HFF-Myc (cell line): ENCODE data around the gene SMIM31.

Experiments used
- DNase-seq: peaks from one replicate; pipeline ENCODE4 v3.0.0-alpha.2; 2011; ENCODE audit warnings: low read depth; ENCODE audit errors: extremely low read depth
- H3K4me3 ChIP-seq: replicated peaks from 2 replicates; pipeline ENCODE4 v1.5.1; 2011; ENCODE audit warnings: low read depth, mild to moderate bottlenecking, control low read depth, low read length
- CTCF ChIP-seq: IDR thresholded peaks from 2 replicates; pipeline ENCODE4 v1.5.1; 2012; ENCODE audit warnings: mild to moderate bottlenecking, low read depth, low read length, control low read depth; ENCODE audit errors: missing control alignments

The SMIM31 gene

GRCh38 chr4:164819366-164819765, 65.4 kb downstream of the SMIM31 start:
- TF ChIP-seq CTCF, result no peak
- no peak for DNase-seq
- H3K4me3 ChIP-seq, result no peak overlapping the region

- no peak for TF ChIP-seq CTCF
- no peak for DNase-seq
- no peak overlapping the region for H3K4me3 ChIP-seq
Measured at GRCh38 chr4:164821711-164822110, 67.8 kb downstream of the SMIM31 start.

GRCh38 chr4:164824581-164824980, 70.7 kb downstream of the SMIM31 start:
- TF ChIP-seq CTCF, result no peak
- H3K4me3 ChIP-seq, result no peak overlapping the region
- DNase-seq, result no peak

- TF ChIP-seq CTCF, result no peak
- DNase-seq, result no peak
- H3K4me3 ChIP-seq, result no peak overlapping the region
Measured at GRCh38 chr4:164828955-164829354, 75.0 kb downstream of the SMIM31 start.

- no peak overlapping the region for H3K4me3 ChIP-seq
- no peak for TF ChIP-seq CTCF
- no peak for DNase-seq
Measured at GRCh38 chr4:164846566-164846965, 92.6 kb downstream of the SMIM31 start.

- DNase-seq, result no peak
- no peak overlapping the region for H3K4me3 ChIP-seq
- no peak for TF ChIP-seq CTCF
Measured at GRCh38 chr4:164847016-164847415, 93.1 kb downstream of the SMIM31 start.

GRCh38 chr4:164847967-164848649, 94.2 kb downstream of the SMIM31 start:
- TF ChIP-seq CTCF, result no peak
- no peak for DNase-seq
- no peak overlapping the region for H3K4me3 ChIP-seq
